Stimulated activated naive CD4-positive, alpha-beta T cell treated with Interleukin-2 at 50 U/mL for 16 hours (primary cell): ENCODE measurements around the gene RALGAPA2.
"Not testable (repeated sequence)": the region's sequence is repeated elsewhere in the genome, so short reads cannot be mapped to it uniquely, and the experiment has no call there.

Source experiments
- DNase-seq: peaks from one replicate; lab custom pipeline; 2025; lab: John Stamatoyannopoulos, UW

RALGAPA2 gene

GRCh38 chr20:20366876-20367574, 345.4 kb downstream of the RALGAPA2 start:
- no peak for DNase-seq

GRCh38 chr20:20366551-20366875, 345.9 kb downstream of the RALGAPA2 start:
- no peak for DNase-seq

- no peak for DNase-seq
Measured at GRCh38 chr20:20365480-20366161, 346.8 kb downstream of the RALGAPA2 start.

- no peak for DNase-seq
Measured at GRCh38 chr20:20364593-20365479, 347.6 kb downstream of the RALGAPA2 start.

- DNase-seq: no peak
Measured at GRCh38 chr20:20363799-20364592, 348.4 kb downstream of the RALGAPA2 start.

GRCh38 chr20:20363434-20363798, 349.0 kb downstream of the RALGAPA2 start:
- no peak for DNase-seq

- DNase-seq: no peak
Measured at GRCh38 chr20:20362774-20363433, 349.5 kb downstream of the RALGAPA2 start.

- DNase-seq: no peak
Measured at GRCh38 chr20:20360464-20360863, 352.0 kb downstream of the RALGAPA2 start.

- DNase-seq: no peak
Measured at GRCh38 chr20:20359628-20360027, 352.8 kb downstream of the RALGAPA2 start.

- DNase-seq: no peak
Measured at GRCh38 chr20:20358801-20359200, 353.6 kb downstream of the RALGAPA2 start.

- DNase-seq: not testable (repeated sequence)
Measured at GRCh38 chr20:20355503-20355902, 356.9 kb downstream of the RALGAPA2 start.

GRCh38 chr20:20353576-20353975, 358.9 kb downstream of the RALGAPA2 start:
- no peak for DNase-seq

GRCh38 chr20:20344476-20344875, 368.0 kb downstream of the RALGAPA2 start:
- no peak for DNase-seq

GRCh38 chr20:20343932-20344331, 368.5 kb downstream of the RALGAPA2 start:
- DNase-seq: no peak
